AG20443 (cell line): ENCODE measurements around the gene EXOC1L.

ENCODE experiments used
- DNase-seq: peaks from one replicate; pipeline ENCODE4 v3.0.0; 2012; ENCODE audit warnings: low spot score, mixed read lengths

EXOC1L gene

DNA sequence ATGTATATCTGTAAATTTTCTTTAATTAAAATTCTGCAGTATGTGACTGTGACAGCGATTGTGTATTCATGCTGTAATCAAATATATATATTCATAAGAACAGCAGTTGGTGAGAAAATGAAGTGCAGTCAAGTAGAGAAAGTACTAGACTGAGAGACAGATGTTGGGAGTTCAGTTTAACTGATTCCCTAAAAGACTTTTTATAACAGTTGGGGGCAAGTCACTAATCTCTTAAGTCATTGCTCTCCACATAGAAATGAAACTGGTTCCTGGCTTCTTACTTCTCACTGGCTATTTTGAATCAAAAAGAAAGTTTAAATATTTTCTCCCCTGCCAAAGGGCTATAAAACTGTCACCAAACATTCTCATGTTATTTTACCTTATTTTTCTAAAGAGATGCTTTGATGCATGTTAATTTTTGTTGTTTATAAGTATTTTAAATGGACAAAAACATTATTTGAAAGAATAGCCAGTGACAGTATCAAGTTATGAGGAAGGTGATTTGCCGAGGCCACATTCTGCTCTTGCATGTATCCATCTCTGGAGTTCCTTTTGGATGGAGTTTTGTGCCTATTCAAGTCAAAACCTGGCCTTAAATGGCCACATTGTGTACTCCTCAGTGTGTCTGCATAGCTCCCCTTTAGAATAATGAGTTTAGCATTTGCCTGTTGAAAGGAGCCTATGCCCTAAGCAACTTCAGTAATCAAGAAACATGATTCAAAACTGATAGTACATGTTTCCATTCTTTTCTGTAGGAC is 64.7 kb downstream of the EXOC1L start:
- DNase-seq = no peak

DNA sequence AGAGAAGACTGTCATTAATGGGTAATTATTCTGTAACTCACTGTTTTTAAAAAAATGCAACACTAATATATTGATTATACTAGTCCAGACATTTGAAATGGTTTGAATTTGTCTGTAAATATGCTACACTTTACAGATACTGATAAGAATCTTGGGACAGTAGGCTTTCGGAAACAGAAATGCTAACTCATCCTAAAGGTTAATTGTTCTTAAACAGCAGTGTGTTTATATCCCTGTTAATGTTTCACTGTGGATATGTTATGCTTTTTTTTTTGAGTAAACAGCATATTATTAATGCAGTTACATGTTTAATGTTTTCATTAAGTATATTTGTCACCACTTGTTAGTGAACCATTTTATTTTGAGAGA is 65.2 kb downstream of the EXOC1L start:
- no peak for DNase-seq
